ENCODE data around the gene ZMYM2.

Gene ZMYM2

DNA sequence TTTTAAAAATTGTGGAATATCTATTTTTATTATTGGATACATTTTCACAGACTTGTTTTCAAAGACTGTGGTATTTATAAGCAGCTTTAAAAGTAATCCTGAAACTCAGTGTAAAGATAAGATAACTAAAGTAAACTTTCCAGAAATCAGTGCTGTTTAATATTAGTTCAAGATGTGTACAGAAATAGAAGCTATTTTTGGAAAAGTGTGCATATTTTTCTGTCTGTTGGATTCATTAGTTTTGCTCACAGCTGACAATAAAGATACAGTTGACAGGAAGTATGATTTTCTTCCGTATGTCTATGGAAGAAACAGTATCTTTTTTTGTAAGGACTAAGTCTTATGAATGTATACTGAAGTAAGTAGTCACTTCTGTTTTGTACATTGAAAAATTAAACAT is 116.4 kb downstream of the ZMYM2 start:
- Histone ChIP-seq H3K9me3 (ENCODE audit: insufficient read depth, low read length) (no peaks in the 10 kb centered on the region), H3K9ac (ENCODE audit: low read length) (no peak overlapping the region), H3K4me3 (ENCODE audit: low read length) (no peak overlapping the region), H3K4me1 (ENCODE audit: low read length) (peaks cover 13% of the 10 kb centered on the region), H3K27me3 (ENCODE audit: low read depth, low read length) (no peaks in the 10 kb centered on the region), H3K36me3 (replicated peaks; ENCODE audit: low read depth, low read length) (peaks cover 41% of the 10 kb centered on the region), H2AFZ (ENCODE audit: low read depth, low read length) (no peak overlapping the region), H3K79me2 (ENCODE audit: low read length) (no peaks in the 10 kb centered on the region), H3K27ac (ENCODE audit: low read length) (no peak overlapping the region), H4K20me1 (ENCODE audit: insufficient read depth, low read length) (peaks cover 39% of the 10 kb centered on the region), H3K4me2 (ENCODE audit: low read length) (no peak overlapping the region)
- no peak for TF ChIP-seq EZH2phosphoT487 (IDR thresholded peaks at IDR 0.05; ENCODE audit: low read depth)
- no peak for TF ChIP-seq CTCF (IDR thresholded peaks at IDR 0.05; ENCODE audit: low read depth, low read length)

- no peak overlapping the region for H3K4me2 ChIP-seq (ENCODE audit: low read length)
- H3K36me3 ChIP-seq (replicated peaks; ENCODE audit: low read depth, low read length): peaks cover 32% of the 10 kb centered on the region
- peaks cover 30% of the 10 kb centered on the region for H4K20me1 ChIP-seq (ENCODE audit: insufficient read depth, low read length)
- TF ChIP-seq CTCF (IDR thresholded peaks at IDR 0.05; ENCODE audit: low read depth, low read length) (no peak), EZH2phosphoT487 (IDR thresholded peaks at IDR 0.05; ENCODE audit: low read depth) (no peak)
- no peaks in the 10 kb centered on the region for H3K27me3 ChIP-seq (ENCODE audit: low read depth, low read length)
- H2AFZ ChIP-seq (ENCODE audit: low read depth, low read length): no peak overlapping the region
- H3K4me1 ChIP-seq (ENCODE audit: low read length): peaks cover 13% of the 10 kb centered on the region
- no peak overlapping the region for H3K4me3 ChIP-seq (ENCODE audit: low read length)
- H3K27ac ChIP-seq (ENCODE audit: low read length): no peak overlapping the region
- no peaks in the 10 kb centered on the region for H3K79me2 ChIP-seq (ENCODE audit: low read length)
- no peaks in the 10 kb centered on the region for H3K9me3 ChIP-seq (ENCODE audit: insufficient read depth, low read length)
- no peak overlapping the region for H3K9ac ChIP-seq (ENCODE audit: low read length)
These were observed 118.6 kb downstream of the ZMYM2 start for GRCh38 chr13:20077086-20077485.

GRCh38 chr13:20080377-20081164 is 122.0 kb downstream of the ZMYM2 start:
- H3K36me3 ChIP-seq (replicated peaks; ENCODE audit: low read depth, low read length): peaks cover 45% of the 10 kb centered on the region
- no peak overlapping the region for H3K27ac ChIP-seq (ENCODE audit: low read length)
- H4K20me1 ChIP-seq (ENCODE audit: insufficient read depth, low read length): peaks cover 9% of the 10 kb centered on the region; the same call in 1 of the 2 replicates
- no peaks in the 10 kb centered on the region for H3K9me3 ChIP-seq (ENCODE audit: insufficient read depth, low read length)
- H3K4me2 ChIP-seq (ENCODE audit: low read length): no peak overlapping the region
- TF ChIP-seq CTCF (IDR thresholded peaks at IDR 0.05; ENCODE audit: low read depth, low read length): no peak
- no peak for TF ChIP-seq EZH2phosphoT487 (IDR thresholded peaks at IDR 0.05; ENCODE audit: low read depth)
- no peak overlapping the region for H2AFZ ChIP-seq (ENCODE audit: low read depth, low read length)
- no peak overlapping the region for H3K4me3 ChIP-seq (ENCODE audit: low read length)
- H3K4me1 ChIP-seq (ENCODE audit: low read length): no peaks in the 10 kb centered on the region
- H3K79me2 ChIP-seq (ENCODE audit: low read length): no peaks in the 10 kb centered on the region
- no peaks in the 10 kb centered on the region for H3K27me3 ChIP-seq (ENCODE audit: low read depth, low read length)
- H3K9ac ChIP-seq (ENCODE audit: low read length): no peak overlapping the region

DNA sequence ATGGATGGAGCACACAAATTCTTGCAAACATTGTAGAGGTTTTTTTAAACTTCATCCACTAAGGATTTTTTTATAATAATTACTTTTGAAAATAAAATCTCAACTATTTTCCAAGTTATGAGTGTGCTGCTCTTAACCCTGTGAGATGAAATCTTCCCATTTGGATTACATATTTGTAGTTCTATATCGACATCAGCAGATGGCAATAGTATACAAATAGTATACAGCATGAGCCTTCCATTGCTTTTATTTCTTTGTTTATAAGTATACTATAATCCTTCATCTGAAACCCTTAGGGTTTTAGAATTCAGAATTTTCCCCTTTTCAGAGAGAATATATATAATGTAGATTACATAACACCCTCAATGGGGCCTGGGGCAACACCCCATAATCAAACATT is 131.8 kb downstream of the ZMYM2 start:
- no peaks in the 10 kb centered on the region for H3K27me3 ChIP-seq (ENCODE audit: low read depth, low read length)
- H2AFZ ChIP-seq (ENCODE audit: low read depth, low read length): no peak overlapping the region
- H3K4me2 ChIP-seq (ENCODE audit: low read length): no peak overlapping the region
- peaks cover 25% of the 10 kb centered on the region for H3K36me3 ChIP-seq (replicated peaks; ENCODE audit: low read depth, low read length)
- no peak overlapping the region for H3K4me3 ChIP-seq (ENCODE audit: low read length)
- H3K9me3 ChIP-seq (ENCODE audit: insufficient read depth, low read length): no peaks in the 10 kb centered on the region
- no peaks in the 10 kb centered on the region for H4K20me1 ChIP-seq (ENCODE audit: insufficient read depth, low read length)
- no peak overlapping the region for H3K9ac ChIP-seq (ENCODE audit: low read length)
- H3K79me2 ChIP-seq (ENCODE audit: low read length): no peaks in the 10 kb centered on the region
- H3K4me1 ChIP-seq (ENCODE audit: low read length): no peaks in the 10 kb centered on the region
- TF ChIP-seq EZH2phosphoT487 (IDR thresholded peaks at IDR 0.05; ENCODE audit: low read depth): no peak
- no peak; the same call in 1 of the 2 replicates for TF ChIP-seq CTCF (IDR thresholded peaks at IDR 0.05; ENCODE audit: low read depth, low read length)
- H3K27ac ChIP-seq (ENCODE audit: low read length): no peak overlapping the region

All from OCI-LY3 (cell line).